PC-9 (cell line): ENCODE measurements around the gene ASB11.

Experiments
- EZH2 ChIP-seq: fragments of 200-600 bp; sonication (generic); IDR thresholded peaks from 2 replicates; pipeline ENCODE4 v1.8.0; 2017; ENCODE audit warnings: antibody characterized with exemption, low read depth
- TF ChIP-seq, protein P1 (sequence below): fragments of 200-600 bp; sonication (generic); conservative IDR thresholded peaks from 2 replicates; pipeline ENCODE4 v1.6.1; 2017; ENCODE audit warnings: mixed run types, antibody characterized with exemption, mild to moderate bottlenecking, moderate library complexity

DNA sequence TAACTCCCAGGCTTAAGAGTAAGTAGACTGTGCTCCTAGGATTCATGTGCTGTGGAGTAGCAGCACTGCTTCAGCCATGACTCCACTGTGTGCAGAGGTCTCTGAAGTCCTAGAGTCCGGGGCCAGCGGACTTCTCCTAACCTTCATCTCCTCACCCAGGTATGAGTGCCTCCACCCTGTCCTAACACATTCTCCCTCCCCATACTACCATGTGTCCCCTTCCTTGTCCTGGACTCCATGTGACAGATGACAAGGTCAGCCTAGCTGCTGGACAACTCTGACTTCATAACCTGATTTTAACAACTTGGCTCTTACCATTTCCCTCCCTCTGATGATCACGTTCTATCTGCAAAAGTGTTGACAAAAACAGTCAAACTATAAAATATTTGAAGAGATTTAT is 16.7 kb downstream of the ASB11 start:
- TF ChIP-seq EZH2 = no peak
- TF ChIP-seq, protein P1, sequence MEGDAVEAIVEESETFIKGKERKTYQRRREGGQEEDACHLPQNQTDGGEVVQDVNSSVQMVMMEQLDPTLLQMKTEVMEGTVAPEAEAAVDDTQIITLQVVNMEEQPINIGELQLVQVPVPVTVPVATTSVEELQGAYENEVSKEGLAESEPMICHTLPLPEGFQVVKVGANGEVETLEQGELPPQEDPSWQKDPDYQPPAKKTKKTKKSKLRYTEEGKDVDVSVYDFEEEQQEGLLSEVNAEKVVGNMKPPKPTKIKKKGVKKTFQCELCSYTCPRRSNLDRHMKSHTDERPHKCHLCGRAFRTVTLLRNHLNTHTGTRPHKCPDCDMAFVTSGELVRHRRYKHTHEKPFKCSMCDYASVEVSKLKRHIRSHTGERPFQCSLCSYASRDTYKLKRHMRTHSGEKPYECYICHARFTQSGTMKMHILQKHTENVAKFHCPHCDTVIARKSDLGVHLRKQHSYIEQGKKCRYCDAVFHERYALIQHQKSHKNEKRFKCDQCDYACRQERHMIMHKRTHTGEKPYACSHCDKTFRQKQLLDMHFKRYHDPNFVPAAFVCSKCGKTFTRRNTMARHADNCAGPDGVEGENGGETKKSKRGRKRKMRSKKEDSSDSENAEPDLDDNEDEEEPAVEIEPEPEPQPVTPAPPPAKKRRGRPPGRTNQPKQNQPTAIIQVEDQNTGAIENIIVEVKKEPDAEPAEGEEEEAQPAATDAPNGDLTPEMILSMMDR = no peak
